K562 (cell line): ENCODE results near the gene RREB1.

ENCODE experiments used
- CCNT2 ChIP-seq: IDR thresholded peaks from 2 replicates; pipeline ENCODE4 v1.6.1; 2011; ENCODE audit warnings: borderline replicate concordance, low read depth, mild to moderate bottlenecking, moderate library complexity, mixed read lengths, low read length; ENCODE audit not compliant: insufficient read length; ENCODE audit errors: extremely low read depth
- GABPA ChIP-seq: fragments of 200-800 bp; sonication (Bioruptor generic); conservative IDR thresholded peaks from 2 replicates; pipeline ENCODE4 v1.6.1; 2016; ENCODE audit warnings: low read depth, missing genetic modification characterization, missing compliant biosample characterization
- POLR2A ChIP-seq: fragments of 450-650 bp; conservative IDR thresholded peaks from 2 replicates; pipeline ENCODE4 v1.6.1; 2016
- POLR2AphosphoS2 ChIP-seq: IDR thresholded peaks from 2 replicates; pipeline ENCODE4 v1.6.1; 2012; ENCODE audit warnings: low read length, improper control_type of control experiment
- RBM22 ChIP-seq: fragments of 200-400 bp; formaldehyde crosslinking; IDR thresholded peaks from 2 replicates; pipeline ENCODE4 v1.6.1; 2018; ENCODE audit warnings: low read length, low read depth; ENCODE audit not compliant: poor library complexity, severe bottlenecking
- SOX6 ChIP-seq: fragments of 450-650 bp; IDR thresholded peaks from 2 replicates; pipeline ENCODE4 v1.6.1; 2014; ENCODE audit warnings: mild to moderate bottlenecking
- ZNF316 ChIP-seq: fragments of 450-650 bp; IDR thresholded peaks from 2 replicates; pipeline ENCODE4 v1.6.1; 2016
- TF ChIP-seq, protein P1 (sequence below), 3 experiments: fragments of 200-800 bp in 1 of 3; fragments of 250-450 bp in 1 of 3; fragments of 450-650 bp in 1 of 3; sonication (Bioruptor Pico) in 1 of 3; sonication (Bioruptor generic) in 1 of 3; formaldehyde crosslinking in 1 of 3; IDR thresholded peaks; 2 replicates each; pipeline versions ENCODE4 v1.6.1 to v1.8.0; 2016 to 2022; ENCODE audit warnings: mild to moderate bottlenecking in 2 of 3, missing genetic modification characterization in 2 of 3, missing compliant biosample characterization in 1 of 3, moderate library complexity in 1 of 3
- TF ChIP-seq, protein P2 (sequence below), 2 experiments: fragments of 450-650 bp; formaldehyde crosslinking in 1 of 2; IDR thresholded peaks; 2 replicates each; pipeline versions ENCODE4 v1.4.0 to v1.6.1; 2014 to 2020; ENCODE audit warnings: mild to moderate bottlenecking in 2 of 2, borderline replicate concordance in 1 of 2, low read depth in 1 of 2
- TF ChIP-seq, protein P3 (sequence below): IDR thresholded peaks from 3 replicates; pipeline ENCODE4 v1.6.1; 2011; ENCODE audit warnings: borderline replicate concordance, mild to moderate bottlenecking, moderate library complexity; ENCODE audit not compliant: insufficient read length; ENCODE audit errors: extremely low read depth
- TF ChIP-seq, protein P4 (sequence below), 3 experiments: IDR thresholded peaks in 2 of 3; conservative IDR thresholded peaks in 1 of 3; 2 replicates each; pipeline ENCODE4 v1.5.1; 2011 to 2012; ENCODE audit warnings: low read length in 3 of 3, mild to moderate bottlenecking in 3 of 3, control low read depth in 2 of 3, improper control_type of control experiment in 1 of 3, inconsistent platforms in 1 of 3, low read depth in 1 of 3, mixed read lengths in 1 of 3, moderate library complexity in 1 of 3; ENCODE audit not compliant: insufficient read depth in 2 of 3

DNA sequence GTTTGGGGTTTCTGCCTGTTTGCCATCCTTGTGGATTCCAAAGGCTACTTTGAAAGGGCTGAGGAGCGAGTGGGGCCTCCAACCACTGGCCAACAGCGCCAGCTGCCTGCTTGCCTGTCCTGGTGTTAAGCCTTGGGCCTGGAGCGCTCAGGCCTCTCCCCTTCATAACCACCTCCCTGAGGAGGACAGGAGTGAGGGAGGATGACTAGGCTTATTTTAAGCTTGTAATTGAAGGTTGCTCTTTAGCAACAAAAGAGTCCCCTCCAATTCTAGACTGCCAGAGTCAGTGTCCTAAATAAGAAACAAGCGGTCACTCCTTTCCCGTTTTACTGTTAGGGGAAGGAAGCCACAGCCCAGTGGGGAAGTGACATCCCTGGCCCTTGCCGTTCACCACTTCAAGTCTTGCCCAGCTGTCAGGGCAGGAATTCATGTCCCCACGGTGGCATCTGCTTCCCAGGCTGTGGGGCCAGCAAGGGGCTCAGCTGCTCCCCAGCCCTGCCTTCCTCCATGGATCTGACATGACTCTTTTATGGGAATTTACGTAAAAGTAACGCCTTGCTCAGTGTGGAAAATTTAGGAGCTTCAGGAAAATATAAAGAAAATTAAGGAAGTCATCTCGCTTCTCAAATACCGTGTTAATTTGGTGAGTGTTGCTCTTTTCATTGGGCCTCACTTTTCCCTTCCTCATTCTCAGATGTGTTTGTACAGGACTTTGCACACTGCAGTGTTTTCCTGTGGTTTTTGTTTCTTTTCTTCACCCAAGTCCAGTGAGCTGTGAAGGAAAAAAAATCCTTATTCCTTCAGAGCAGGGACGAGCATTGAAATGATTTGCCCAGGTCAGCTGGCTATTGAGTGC, 147.4 kb downstream of the RREB1 start:
- TF ChIP-seq RBM22, result no peak
- TF ChIP-seq GABPA, result no peak
- TF ChIP-seq, protein P1, sequence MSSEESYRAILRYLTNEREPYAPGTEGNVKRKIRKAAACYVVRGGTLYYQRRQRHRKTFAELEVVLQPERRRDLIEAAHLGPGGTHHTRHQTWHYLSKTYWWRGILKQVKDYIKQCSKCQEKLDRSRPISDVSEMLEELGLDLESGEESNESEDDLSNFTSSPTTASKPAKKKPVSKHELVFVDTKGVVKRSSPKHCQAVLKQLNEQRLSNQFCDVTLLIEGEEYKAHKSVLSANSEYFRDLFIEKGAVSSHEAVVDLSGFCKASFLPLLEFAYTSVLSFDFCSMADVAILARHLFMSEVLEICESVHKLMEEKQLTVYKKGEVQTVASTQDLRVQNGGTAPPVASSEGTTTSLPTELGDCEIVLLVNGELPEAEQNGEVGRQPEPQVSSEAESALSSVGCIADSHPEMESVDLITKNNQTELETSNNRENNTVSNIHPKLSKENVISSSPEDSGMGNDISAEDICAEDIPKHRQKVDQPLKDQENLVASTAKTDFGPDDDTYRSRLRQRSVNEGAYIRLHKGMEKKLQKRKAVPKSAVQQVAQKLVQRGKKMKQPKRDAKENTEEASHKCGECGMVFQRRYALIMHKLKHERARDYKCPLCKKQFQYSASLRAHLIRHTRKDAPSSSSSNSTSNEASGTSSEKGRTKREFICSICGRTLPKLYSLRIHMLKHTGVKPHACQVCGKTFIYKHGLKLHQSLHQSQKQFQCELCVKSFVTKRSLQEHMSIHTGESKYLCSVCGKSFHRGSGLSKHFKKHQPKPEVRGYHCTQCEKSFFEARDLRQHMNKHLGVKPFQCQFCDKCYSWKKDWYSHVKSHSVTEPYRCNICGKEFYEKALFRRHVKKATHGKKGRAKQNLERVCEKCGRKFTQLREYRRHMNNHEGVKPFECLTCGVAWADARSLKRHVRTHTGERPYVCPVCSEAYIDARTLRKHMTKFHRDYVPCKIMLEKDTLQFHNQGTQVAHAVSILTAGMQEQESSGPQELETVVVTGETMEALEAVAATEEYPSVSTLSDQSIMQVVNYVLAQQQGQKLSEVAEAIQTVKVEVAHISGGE (CRISPR knock-in tag; IDR thresholded peaks at IDR 0.05), result no peak
- no peak for TF ChIP-seq SOX6
- TF ChIP-seq, protein P2, sequence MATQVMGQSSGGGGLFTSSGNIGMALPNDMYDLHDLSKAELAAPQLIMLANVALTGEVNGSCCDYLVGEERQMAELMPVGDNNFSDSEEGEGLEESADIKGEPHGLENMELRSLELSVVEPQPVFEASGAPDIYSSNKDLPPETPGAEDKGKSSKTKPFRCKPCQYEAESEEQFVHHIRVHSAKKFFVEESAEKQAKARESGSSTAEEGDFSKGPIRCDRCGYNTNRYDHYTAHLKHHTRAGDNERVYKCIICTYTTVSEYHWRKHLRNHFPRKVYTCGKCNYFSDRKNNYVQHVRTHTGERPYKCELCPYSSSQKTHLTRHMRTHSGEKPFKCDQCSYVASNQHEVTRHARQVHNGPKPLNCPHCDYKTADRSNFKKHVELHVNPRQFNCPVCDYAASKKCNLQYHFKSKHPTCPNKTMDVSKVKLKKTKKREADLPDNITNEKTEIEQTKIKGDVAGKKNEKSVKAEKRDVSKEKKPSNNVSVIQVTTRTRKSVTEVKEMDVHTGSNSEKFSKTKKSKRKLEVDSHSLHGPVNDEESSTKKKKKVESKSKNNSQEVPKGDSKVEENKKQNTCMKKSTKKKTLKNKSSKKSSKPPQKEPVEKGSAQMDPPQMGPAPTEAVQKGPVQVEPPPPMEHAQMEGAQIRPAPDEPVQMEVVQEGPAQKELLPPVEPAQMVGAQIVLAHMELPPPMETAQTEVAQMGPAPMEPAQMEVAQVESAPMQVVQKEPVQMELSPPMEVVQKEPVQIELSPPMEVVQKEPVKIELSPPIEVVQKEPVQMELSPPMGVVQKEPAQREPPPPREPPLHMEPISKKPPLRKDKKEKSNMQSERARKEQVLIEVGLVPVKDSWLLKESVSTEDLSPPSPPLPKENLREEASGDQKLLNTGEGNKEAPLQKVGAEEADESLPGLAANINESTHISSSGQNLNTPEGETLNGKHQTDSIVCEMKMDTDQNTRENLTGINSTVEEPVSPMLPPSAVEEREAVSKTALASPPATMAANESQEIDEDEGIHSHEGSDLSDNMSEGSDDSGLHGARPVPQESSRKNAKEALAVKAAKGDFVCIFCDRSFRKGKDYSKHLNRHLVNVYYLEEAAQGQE (IDR thresholded peaks at IDR 0.05; ENCODE audit: borderline replicate concordance), result peak; percentile 51; the same call in 1 of the 2 replicates
- TF ChIP-seq, protein P2 (CRISPR knock-in tag; IDR thresholded peaks at IDR 0.05; ENCODE audit: low read depth), result no peak
- TF ChIP-seq CCNT2, result no peak
- TF ChIP-seq POLR2A, result no peak
- TF ChIP-seq POLR2AphosphoS2, result no peak
- TF ChIP-seq, protein P3, sequence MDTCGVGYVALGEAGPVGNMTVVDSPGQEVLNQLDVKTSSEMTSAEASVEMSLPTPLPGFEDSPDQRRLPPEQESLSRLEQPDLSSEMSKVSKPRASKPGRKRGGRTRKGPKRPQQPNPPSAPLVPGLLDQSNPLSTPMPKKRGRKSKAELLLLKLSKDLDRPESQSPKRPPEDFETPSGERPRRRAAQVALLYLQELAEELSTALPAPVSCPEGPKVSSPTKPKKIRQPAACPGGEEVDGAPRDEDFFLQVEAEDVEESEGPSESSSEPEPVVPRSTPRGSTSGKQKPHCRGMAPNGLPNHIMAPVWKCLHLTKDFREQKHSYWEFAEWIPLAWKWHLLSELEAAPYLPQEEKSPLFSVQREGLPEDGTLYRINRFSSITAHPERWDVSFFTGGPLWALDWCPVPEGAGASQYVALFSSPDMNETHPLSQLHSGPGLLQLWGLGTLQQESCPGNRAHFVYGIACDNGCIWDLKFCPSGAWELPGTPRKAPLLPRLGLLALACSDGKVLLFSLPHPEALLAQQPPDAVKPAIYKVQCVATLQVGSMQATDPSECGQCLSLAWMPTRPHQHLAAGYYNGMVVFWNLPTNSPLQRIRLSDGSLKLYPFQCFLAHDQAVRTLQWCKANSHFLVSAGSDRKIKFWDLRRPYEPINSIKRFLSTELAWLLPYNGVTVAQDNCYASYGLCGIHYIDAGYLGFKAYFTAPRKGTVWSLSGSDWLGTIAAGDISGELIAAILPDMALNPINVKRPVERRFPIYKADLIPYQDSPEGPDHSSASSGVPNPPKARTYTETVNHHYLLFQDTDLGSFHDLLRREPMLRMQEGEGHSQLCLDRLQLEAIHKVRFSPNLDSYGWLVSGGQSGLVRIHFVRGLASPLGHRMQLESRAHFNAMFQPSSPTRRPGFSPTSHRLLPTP, result no peak
- TF ChIP-seq, protein P4, sequence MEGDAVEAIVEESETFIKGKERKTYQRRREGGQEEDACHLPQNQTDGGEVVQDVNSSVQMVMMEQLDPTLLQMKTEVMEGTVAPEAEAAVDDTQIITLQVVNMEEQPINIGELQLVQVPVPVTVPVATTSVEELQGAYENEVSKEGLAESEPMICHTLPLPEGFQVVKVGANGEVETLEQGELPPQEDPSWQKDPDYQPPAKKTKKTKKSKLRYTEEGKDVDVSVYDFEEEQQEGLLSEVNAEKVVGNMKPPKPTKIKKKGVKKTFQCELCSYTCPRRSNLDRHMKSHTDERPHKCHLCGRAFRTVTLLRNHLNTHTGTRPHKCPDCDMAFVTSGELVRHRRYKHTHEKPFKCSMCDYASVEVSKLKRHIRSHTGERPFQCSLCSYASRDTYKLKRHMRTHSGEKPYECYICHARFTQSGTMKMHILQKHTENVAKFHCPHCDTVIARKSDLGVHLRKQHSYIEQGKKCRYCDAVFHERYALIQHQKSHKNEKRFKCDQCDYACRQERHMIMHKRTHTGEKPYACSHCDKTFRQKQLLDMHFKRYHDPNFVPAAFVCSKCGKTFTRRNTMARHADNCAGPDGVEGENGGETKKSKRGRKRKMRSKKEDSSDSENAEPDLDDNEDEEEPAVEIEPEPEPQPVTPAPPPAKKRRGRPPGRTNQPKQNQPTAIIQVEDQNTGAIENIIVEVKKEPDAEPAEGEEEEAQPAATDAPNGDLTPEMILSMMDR (IDR thresholded peaks at IDR 0.05 in 2 of 3, conservative IDR thresholded peaks at IDR 0.05 in 1 of 3; ENCODE audit: insufficient read depth in 2 of 3, low read depth in 1 of 3, low read length in 3 of 3), result peak; percentile 49 to 55 (median 50)
- TF ChIP-seq ZNF316, result peak; percentile 90
